ENCODE measurements around the gene JAML.

GRCh38 chr11:118161786-118162185, 63.0 kb downstream of the JAML start:
- TF ChIP-seq, protein P1, sequence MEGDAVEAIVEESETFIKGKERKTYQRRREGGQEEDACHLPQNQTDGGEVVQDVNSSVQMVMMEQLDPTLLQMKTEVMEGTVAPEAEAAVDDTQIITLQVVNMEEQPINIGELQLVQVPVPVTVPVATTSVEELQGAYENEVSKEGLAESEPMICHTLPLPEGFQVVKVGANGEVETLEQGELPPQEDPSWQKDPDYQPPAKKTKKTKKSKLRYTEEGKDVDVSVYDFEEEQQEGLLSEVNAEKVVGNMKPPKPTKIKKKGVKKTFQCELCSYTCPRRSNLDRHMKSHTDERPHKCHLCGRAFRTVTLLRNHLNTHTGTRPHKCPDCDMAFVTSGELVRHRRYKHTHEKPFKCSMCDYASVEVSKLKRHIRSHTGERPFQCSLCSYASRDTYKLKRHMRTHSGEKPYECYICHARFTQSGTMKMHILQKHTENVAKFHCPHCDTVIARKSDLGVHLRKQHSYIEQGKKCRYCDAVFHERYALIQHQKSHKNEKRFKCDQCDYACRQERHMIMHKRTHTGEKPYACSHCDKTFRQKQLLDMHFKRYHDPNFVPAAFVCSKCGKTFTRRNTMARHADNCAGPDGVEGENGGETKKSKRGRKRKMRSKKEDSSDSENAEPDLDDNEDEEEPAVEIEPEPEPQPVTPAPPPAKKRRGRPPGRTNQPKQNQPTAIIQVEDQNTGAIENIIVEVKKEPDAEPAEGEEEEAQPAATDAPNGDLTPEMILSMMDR (IDR thresholded peaks at IDR 0.05): no peak
- no peak for TF ChIP-seq EZH2 (IDR thresholded peaks at IDR 0.05)
- no peak for TF ChIP-seq EZH2phosphoT487 (IDR thresholded peaks at IDR 0.05)
